Activated CD8-positive, alpha-beta T cell treated with anti-CD3 and anti-CD28 coated beads for 36 hours (primary cell): ENCODE results near the gene CPHXL. TPM values are rescaled to one million over a fixed set of nuclear protein-coding genes. Genes with fewer than 3 reads are reported as not detected.

ENCODE experiments used
- ATAC-seq: fragments of 200-7000 bp; cut with Tn5 transposase; one replicate; pipeline ENCODE4 v1.10.0; 2021; ENCODE audit warnings: mild to moderate bottlenecking, moderate library complexity
- CTCF ChIA-PET: fragments of 350-600 bp; sonication (Branson Sonifier 250); formaldehyde crosslinking; loops from one replicate; lab custom pipeline; 2021; ENCODE audit warnings: antibody characterized with exemption; lab: Charles Lee
- POLR2A ChIA-PET: fragments of 350-600 bp; sonication (Branson Sonifier 250); formaldehyde crosslinking; loops from one replicate; lab custom pipeline; 2021; ENCODE audit warnings: antibody characterized with exemption; lab: Charles Lee
- DNase-seq: peaks from one replicate; pipeline ENCODE4 v3.0.0-alpha.2; 2020
- H3K27ac Mint-ChIP-seq: one replicate; pipeline ENCODE4 v1.8.0; 2021; ENCODE audit warnings: mild to moderate bottlenecking, mixed read lengths
- H3K27me3 Mint-ChIP-seq: one replicate; pipeline ENCODE4 v1.8.0; 2021; ENCODE audit warnings: mixed read lengths
- H3K36me3 Mint-ChIP-seq: one replicate; pipeline ENCODE4 v1.8.0; 2021; ENCODE audit warnings: low read depth, mixed read lengths
- H3K4me1 Mint-ChIP-seq: one replicate; pipeline ENCODE4 v1.8.0; 2021; ENCODE audit warnings: low read depth, mixed read lengths
- H3K4me3 Mint-ChIP-seq: one replicate; pipeline ENCODE4 v1.8.0; 2021; ENCODE audit warnings: mild to moderate bottlenecking, moderate library complexity, mixed read lengths
- H3K9me3 Mint-ChIP-seq: one replicate; pipeline ENCODE4 v1.8.0; 2021; ENCODE audit warnings: mixed read lengths
- CTCF ChIP-seq: fragments of 200-600 bp; IDR thresholded peaks from one replicate; pipeline ENCODE4 v1.8.0; 2022; ENCODE audit warnings: antibody characterized with exemption, mild to moderate bottlenecking
- intact Hi-C: fragments of 100-400 bp; cut with micrococcal nuclease; formaldehyde crosslinking; loops from one replicate; pipeline ENCODE4 v1.10.0; 2022
- total RNA-seq, 2 experiments: library from RNA; stranded (reverse); gene quantifications; one replicate each; pipeline ENCODE4 v1.2.3, GENCODE V29; 2021

The CPHXL gene
- total RNA-seq, 2 experiments from 2014 or later = not detected

GRCh38 chr16:75754141-75754540 lies 27.9 kb upstream of the CPHXL start:
- H3K27ac Mint-ChIP-seq = no peak overlapping the region
- H3K27me3 Mint-ChIP-seq = peaks cover 4% of the 10 kb centered on the region
- ChIA-PET CTCF (no interaction called here), POLR2A (no interaction called here)
- H3K9me3 Mint-ChIP-seq = no peaks in the 10 kb centered on the region
- peaks cover 3% of the 10 kb centered on the region for H3K4me1 Mint-ChIP-seq
- ATAC-seq (no peak), DNase-seq (no peak)
- TF ChIP-seq CTCF = no peak
- no peak overlapping the region for H3K4me3 Mint-ChIP-seq
- no peaks in the 10 kb centered on the region for H3K36me3 Mint-ChIP-seq
- intact Hi-C loops = no loop called here

- POLR2A ChIA-PET = no interaction called here
These were observed 24.2 kb upstream of the CPHXL start for GRCh38 chr16:75750528-75750927.

GRCh38 chr16:75746359-75746758 lies 20.1 kb upstream of the CPHXL start:
- intact Hi-C loops = no loop called here
- TF ChIP-seq CTCF = no peak
- no peak overlapping the region for H3K27ac Mint-ChIP-seq
- no peaks in the 10 kb centered on the region for H3K4me1 Mint-ChIP-seq
- H3K27me3 Mint-ChIP-seq = peaks cover 27% of the 10 kb centered on the region
- POLR2A ChIA-PET = no interaction called here
- no peak for DNase-seq
- H3K4me3 Mint-ChIP-seq = no peak overlapping the region
- H3K9me3 Mint-ChIP-seq = peaks cover 9% of the 10 kb centered on the region
- no peak for ATAC-seq
- peaks cover 4% of the 10 kb centered on the region for H3K36me3 Mint-ChIP-seq
- CTCF ChIA-PET = no interaction called here

More at GRCh38 chr16:75750528-75750927, 24.2 kb upstream of the CPHXL start:
- Mint-ChIP-seq H3K36me3 (no peaks in the 10 kb centered on the region), H3K27me3 (peaks cover 14% of the 10 kb centered on the region), H3K4me3 (no peak overlapping the region), H3K27ac (no peak overlapping the region), H3K4me1 (no peaks in the 10 kb centered on the region), H3K9me3 (no peaks in the 10 kb centered on the region)
- ATAC-seq (no peak), DNase-seq (no peak)
- intact Hi-C loops = no loop called here
- no peak for TF ChIP-seq CTCF
- CTCF ChIA-PET = interaction anchor here (1.6 kb wide), 1 partner anchor 13 kb away, joined by 4 read pairs; no protein-coding TSS in a partner anchor

GRCh38 chr16:75745823-75746222 lies 19.5 kb upstream of the CPHXL start:
- no peak overlapping the region for H3K27ac Mint-ChIP-seq
- ATAC-seq = no peak
- H3K4me1 Mint-ChIP-seq = no peaks in the 10 kb centered on the region
- H3K27me3 Mint-ChIP-seq = peaks cover 27% of the 10 kb centered on the region
- POLR2A ChIA-PET = no interaction called here
- H3K4me3 Mint-ChIP-seq = no peak overlapping the region
- CTCF ChIA-PET = no interaction called here
- intact Hi-C loops = no loop called here
- H3K9me3 Mint-ChIP-seq = peaks cover 9% of the 10 kb centered on the region
- TF ChIP-seq CTCF = no peak
- H3K36me3 Mint-ChIP-seq = peaks cover 4% of the 10 kb centered on the region
- no peak for DNase-seq

GRCh38 chr16:75745242-75745641 lies 19.0 kb upstream of the CPHXL start:
- H3K9me3 Mint-ChIP-seq = peaks cover 9% of the 10 kb centered on the region
- H3K36me3 Mint-ChIP-seq = peaks cover 4% of the 10 kb centered on the region
- ChIA-PET POLR2A (no interaction called here), CTCF (no interaction called here)
- no peak for DNase-seq
- H3K4me1 Mint-ChIP-seq = no peaks in the 10 kb centered on the region
- H3K4me3 Mint-ChIP-seq = no peak overlapping the region
- no peak for TF ChIP-seq CTCF
- no peak overlapping the region for H3K27ac Mint-ChIP-seq
- intact Hi-C loops = no loop called here
- no peak for ATAC-seq
- H3K27me3 Mint-ChIP-seq = peaks cover 27% of the 10 kb centered on the region
